Loucy (cell line): ENCODE data around the gene ANO2.

Experiments
- CTCF ChIP-seq: fragments of 200-600 bp; sonication (generic); conservative IDR thresholded peaks from 2 replicates; pipeline ENCODE4 v1.5.1; 2014; ENCODE audit warnings: mild to moderate bottlenecking, antibody characterized with exemption, low read length
- EZH2phosphoT487 ChIP-seq: fragments of 200-600 bp; IDR thresholded peaks from 2 replicates; pipeline ENCODE4 v1.6.1; 2018; ENCODE audit warnings: antibody characterized with exemption, mild to moderate bottlenecking, moderate library complexity, borderline replicate concordance

- TF ChIP-seq CTCF (no peak), EZH2phosphoT487 (no peak)
These were observed 352.0 kb downstream of the ANO2 start for GRCh38 chr12:5593086-5593485.
